Smooth muscle cell (in vitro differentiated cells): ENCODE results near the gene LHX3. TPM values are rescaled to one million over a fixed set of nuclear protein-coding genes. Genes with fewer than 3 reads are reported as not detected.

ENCODE experiments used
- DNase-seq: peaks from one replicate; lab custom pipeline; 2025; ENCODE audit not compliant: unreplicated experiment; lab: John Stamatoyannopoulos, UW
- H2AFZ ChIP-seq: fragments of 200-600 bp; sonication (generic); 2 replicates; pipeline ENCODE4 v1.6.0; 2016; ENCODE audit warnings: antibody characterized with exemption, low read depth, mild to moderate bottlenecking
- H3F3A ChIP-seq: fragments of 200-600 bp; sonication (generic); 2 replicates; pipeline ENCODE4 v1.6.0; 2017; ENCODE audit warnings: antibody characterized with exemption, low read depth
- H3K27ac ChIP-seq: fragments of 200-600 bp; sonication (generic); 2 replicates; pipeline ENCODE4 v1.5.1; 2016; ENCODE audit warnings: low read depth, mild to moderate bottlenecking
- H3K27me3 ChIP-seq: fragments of 200-600 bp; sonication (generic); 2 replicates; pipeline ENCODE4 v1.6.1; 2016; ENCODE audit warnings: low read depth, mild to moderate bottlenecking
- H3K36me3 ChIP-seq: fragments of 200-600 bp; sonication (generic); 2 replicates; pipeline ENCODE4 v1.5.1; 2016; ENCODE audit warnings: low read depth
- H3K4me1 ChIP-seq: fragments of 200-600 bp; sonication (generic); 2 replicates; pipeline ENCODE4 v1.5.1; 2016; ENCODE audit warnings: low read depth
- H3K4me2 ChIP-seq: fragments of 200-600 bp; sonication (generic); 2 replicates; pipeline ENCODE4 v1.6.0; 2016; ENCODE audit warnings: mild to moderate bottlenecking
- H3K4me3 ChIP-seq: fragments of 200-600 bp; sonication (generic); 2 replicates; pipeline ENCODE4 v1.5.1; 2016; ENCODE audit warnings: mild to moderate bottlenecking
- H3K79me2 ChIP-seq: fragments of 200-600 bp; sonication (generic); 2 replicates; pipeline ENCODE4 v1.6.0; 2016; ENCODE audit warnings: low read depth, mild to moderate bottlenecking
- H3K9ac ChIP-seq: fragments of 200-600 bp; sonication (generic); 2 replicates; pipeline ENCODE4 v1.6.0; 2016; ENCODE audit warnings: low read depth
- H3K9me3 ChIP-seq: fragments of 200-600 bp; sonication (generic); replicated peaks from 2 replicates; pipeline ENCODE4 v1.5.1; 2016; ENCODE audit warnings: low read depth
- H4K20me1 ChIP-seq: fragments of 200-600 bp; sonication (generic); 2 replicates; pipeline ENCODE4 v1.6.0; 2016; ENCODE audit warnings: low read depth
- CTCF ChIP-seq: fragments of 200-600 bp; sonication (generic); IDR thresholded peaks from 2 replicates; pipeline ENCODE4 v1.5.1; 2017; ENCODE audit warnings: borderline replicate concordance, mild to moderate bottlenecking, antibody characterized with exemption; ENCODE audit not compliant: insufficient read depth, poor library complexity, severe bottlenecking
- WGBS: methylation state at CpG from one replicate; pipeline ENCODE4 v1.1.7; 2016; ENCODE audit warnings: low lambda C conversion rate; 5-methylcytosine and 5-hydroxymethylcytosine counted together
- polyA plus RNA-seq: library from polyadenylated mRNA; unstranded; fragments of >200 nt; fragmentation: Nextera tagmentation; extraction: Ambion mirVana; gene quantifications from 2 replicates; pipeline ENCODE4 v1.2.1, GENCODE V29; 2016
- total RNA-seq: library from RNA; depleted of rRNA; stranded (reverse); fragments of >200 nt; gene quantifications from 2 replicates; pipeline ENCODE4 v1.2.3, GENCODE V29; 2014

The LHX3 gene
- total and polyA plus RNA-seq, 2 experiments from 2014 or later = not detected

GRCh38 chr9:136235171-136235570, 30.2 kb upstream of the LHX3 start:
- Histone ChIP-seq H2AFZ (no peak overlapping the region), H3K4me1 (no peaks in the 10 kb centered on the region), H3K4me3 (no peak overlapping the region), H3K9ac (no peak overlapping the region), H3K27me3 (no peaks in the 10 kb centered on the region), H3K4me2 (no peak overlapping the region), H3K9me3 (no peaks in the 10 kb centered on the region), H3F3A (no peaks in the 10 kb centered on the region), H3K27ac (no peak overlapping the region), H3K79me2 (no peaks in the 10 kb centered on the region), H3K36me3 (no peaks in the 10 kb centered on the region), H4K20me1 (peaks cover 77% of the 10 kb centered on the region)
- 98% methylated on average over 15 of the region's 17 CpGs for WGBS
- no peak for DNase-seq
- no peak for TF ChIP-seq CTCF

GRCh38 chr9:136234597-136234996, 29.7 kb upstream of the LHX3 start:
- H3K4me2 ChIP-seq = no peak overlapping the region

GRCh38 chr9:136233868-136234267, 28.9 kb upstream of the LHX3 start:
- no peaks in the 10 kb centered on the region for H3K36me3 ChIP-seq
- H3K4me3 ChIP-seq = no peak overlapping the region
- H3K79me2 ChIP-seq = no peaks in the 10 kb centered on the region
- no peak overlapping the region for H2AFZ ChIP-seq
- no peaks in the 10 kb centered on the region for H3F3A ChIP-seq
- no peak overlapping the region for H3K9ac ChIP-seq
- H3K27me3 ChIP-seq = no peaks in the 10 kb centered on the region
- H3K4me1 ChIP-seq = no peaks in the 10 kb centered on the region
- 92% methylated on average over 14 of the region's 14 CpGs for WGBS
- no peak overlapping the region for H3K27ac ChIP-seq
- peaks cover 70% of the 10 kb centered on the region for H4K20me1 ChIP-seq
- no peak for TF ChIP-seq CTCF
- no peaks in the 10 kb centered on the region for H3K9me3 ChIP-seq
- DNase-seq = no peak
- H3K4me2 ChIP-seq = no peak overlapping the region

More at GRCh38 chr9:136234597-136234996, 29.7 kb upstream of the LHX3 start:
- TF ChIP-seq CTCF = no peak
- H3K27ac ChIP-seq = no peak overlapping the region
- no peaks in the 10 kb centered on the region for H3K27me3 ChIP-seq
- H3K79me2 ChIP-seq = no peaks in the 10 kb centered on the region
- no peak overlapping the region for H3K4me3 ChIP-seq
- H3K4me1 ChIP-seq = no peaks in the 10 kb centered on the region
- H2AFZ ChIP-seq = no peak overlapping the region
- H3K9ac ChIP-seq = no peak overlapping the region
- no peaks in the 10 kb centered on the region for H3F3A ChIP-seq
- no peaks in the 10 kb centered on the region for H3K36me3 ChIP-seq
- no peak for DNase-seq
- H3K9me3 ChIP-seq = no peaks in the 10 kb centered on the region
- peaks cover 77% of the 10 kb centered on the region for H4K20me1 ChIP-seq
- 95% methylated on average over 21 of the region's 21 CpGs for WGBS

- H3K4me2 ChIP-seq = no peak overlapping the region
- H4K20me1 ChIP-seq = peaks cover 67% of the 10 kb centered on the region
- DNase-seq = no peak
- no peaks in the 10 kb centered on the region for H3K36me3 ChIP-seq
- no peaks in the 10 kb centered on the region for H3K27me3 ChIP-seq
- no peak overlapping the region for H2AFZ ChIP-seq
- no peak overlapping the region for H3K9ac ChIP-seq
- H3K4me1 ChIP-seq = no peaks in the 10 kb centered on the region
- no peak overlapping the region for H3K27ac ChIP-seq
- WGBS = 90% methylated on average over 15 of the region's 15 CpGs
- no peak for TF ChIP-seq CTCF
- no peaks in the 10 kb centered on the region for H3F3A ChIP-seq
- no peak overlapping the region for H3K4me3 ChIP-seq
- no peaks in the 10 kb centered on the region for H3K79me2 ChIP-seq
- H3K9me3 ChIP-seq = no peaks in the 10 kb centered on the region
These were observed 28.5 kb upstream of the LHX3 start for GRCh38 chr9:136233411-136233810.
